ENCODE results near the gene CCDC126.
"Not testable (repeated sequence)": the region's sequence is repeated elsewhere in the genome, so short reads cannot be mapped to it uniquely, and the experiment has no call there.

GRCh38 chr7:23585304-23585703 lies 11.9 kb upstream of the CCDC126 start:
- TF ChIP-seq OSR1, ZFP3, ZC3H10, ZFP30 (CRISPR knock-in tag; IDR thresholded peaks at IDR 0.05): not testable (repeated sequence)
